Panc1 (cell line): ENCODE data around the gene PPFIA1. TPM values are rescaled to one million over a fixed set of nuclear protein-coding genes. Genes with fewer than 3 reads are reported as not detected.

ENCODE experiments used
- ATAC-seq: fragments of 200-7000 bp; cut with Tn5 transposase; 2 replicates; pipeline ENCODE4 v1.9.1; 2020; ENCODE audit warnings: mild to moderate bottlenecking, moderate library complexity
- BruUV-seq: library from RNA; stranded (reverse); fragments of 400-500 nt; replicated peaks from 2 replicates; lab custom pipeline; 2021; lab: Mats Ljungman, UMichigan
- CTCF ChIA-PET: fragments of 300-600 bp; sonication (Branson Sonifier 250); formaldehyde crosslinking; loops from one replicate; lab custom pipeline; 2022; ENCODE audit warnings: antibody characterized with exemption; lab: Charles Lee
- POLR2A ChIA-PET: fragments of 300-600 bp; sonication (Branson Sonifier 250); formaldehyde crosslinking; loops from one replicate; lab custom pipeline; 2022; ENCODE audit warnings: antibody characterized with exemption; lab: Charles Lee
- DNase-seq: peaks from one replicate; pipeline ENCODE4 v3.0.0-alpha.2; 2010; ENCODE audit warnings: low read depth, low spot score
- H3K27ac ChIP-seq: 2 replicates; pipeline ENCODE4 v1.5.1; 2011; ENCODE audit warnings: mild to moderate bottlenecking, low read length, inconsistent platforms
- H3K27me3 ChIP-seq: fragments of 200-500 bp; sonication (Bioruptor generic); 2 replicates; pipeline ENCODE4 v1.6.0; 2014; ENCODE audit warnings: low read length, inconsistent platforms; ENCODE audit not compliant: control insufficient read depth, insufficient read depth
- H3K36me3 ChIP-seq: fragments of 200-500 bp; sonication (Bioruptor generic); 2 replicates; pipeline ENCODE4 v1.5.1; 2014; ENCODE audit warnings: inconsistent platforms, mild to moderate bottlenecking, low read length, moderate library complexity; ENCODE audit not compliant: control insufficient read depth, insufficient read depth
- H3K4me1 ChIP-seq: 2 replicates; pipeline ENCODE4 v1.5.1; 2011; ENCODE audit warnings: inconsistent platforms, mild to moderate bottlenecking, low read length, moderate library complexity; ENCODE audit not compliant: control insufficient read depth, insufficient read depth
- H3K4me3 ChIP-seq, 2 experiments: 2 replicates each; pipeline ENCODE4 v1.5.1; 2011 to 2012; ENCODE audit warnings: low read depth in 2 of 2, low read length in 2 of 2, mild to moderate bottlenecking in 2 of 2, inconsistent platforms in 1 of 2, moderate library complexity in 1 of 2
- H3K9me3 ChIP-seq: fragments of 200-500 bp; sonication (Bioruptor generic); 2 replicates; pipeline ENCODE4 v1.5.1; 2014; ENCODE audit warnings: low read depth, mild to moderate bottlenecking, inconsistent platforms, low read length, moderate library complexity; ENCODE audit not compliant: control insufficient read depth, insufficient read depth
- CTCF ChIP-seq: fragments of 450-650 bp; IDR thresholded peaks from 2 replicates; pipeline ENCODE4 v1.5.1; 2017; ENCODE audit warnings: mild to moderate bottlenecking
- POLR2AphosphoS5 ChIP-seq: IDR thresholded peaks from 2 replicates; pipeline ENCODE4 v1.6.1; 2012; ENCODE audit warnings: mild to moderate bottlenecking, low read depth, low read length, moderate library complexity
- SIN3A ChIP-seq: IDR thresholded peaks from 2 replicates; pipeline ENCODE4 v1.6.1; 2012; ENCODE audit warnings: low read depth, mild to moderate bottlenecking, low read length, moderate library complexity, borderline replicate concordance; ENCODE audit not compliant: insufficient read depth
- TCF7L2 ChIP-seq: IDR thresholded peaks from 2 replicates; pipeline ENCODE4 v1.6.1; 2011; ENCODE audit warnings: mild to moderate bottlenecking, low read depth, low read length, inconsistent platforms
- in situ Hi-C: cut with HindIII; loops from 2 replicates; pipeline ENCODE4 v1.10.0; 2016; ENCODE audit warnings: low sequenced_read_pairs, low pct_unique_long_range_greater_than_20kb
- intact Hi-C: fragments of 100-400 bp; cut with micrococcal nuclease; formaldehyde crosslinking; loops from one replicate; pipeline ENCODE4 v1.10.0; 2022; ENCODE audit not compliant: unreplicated experiment
- total RNA-seq: library from RNA; stranded (reverse); gene quantifications from one replicate; pipeline ENCODE4 v1.2.1, GENCODE V29; 2021; ENCODE audit not compliant: unreplicated experiment
- TF ChIP-seq, protein P1 (sequence below), 2 experiments: IDR thresholded peaks; 2 replicates each; pipeline ENCODE4 v1.6.1; 2011 to 2012; ENCODE audit warnings: low read depth in 2 of 2, control low read depth in 1 of 2, low read length in 1 of 2, mild to moderate bottlenecking in 1 of 2, moderate library complexity in 1 of 2; ENCODE audit not compliant: insufficient read depth in 1 of 2

PPFIA1 gene
- total RNA-seq, 1 experiment from 2014 or later = 101 TPM

DNA sequence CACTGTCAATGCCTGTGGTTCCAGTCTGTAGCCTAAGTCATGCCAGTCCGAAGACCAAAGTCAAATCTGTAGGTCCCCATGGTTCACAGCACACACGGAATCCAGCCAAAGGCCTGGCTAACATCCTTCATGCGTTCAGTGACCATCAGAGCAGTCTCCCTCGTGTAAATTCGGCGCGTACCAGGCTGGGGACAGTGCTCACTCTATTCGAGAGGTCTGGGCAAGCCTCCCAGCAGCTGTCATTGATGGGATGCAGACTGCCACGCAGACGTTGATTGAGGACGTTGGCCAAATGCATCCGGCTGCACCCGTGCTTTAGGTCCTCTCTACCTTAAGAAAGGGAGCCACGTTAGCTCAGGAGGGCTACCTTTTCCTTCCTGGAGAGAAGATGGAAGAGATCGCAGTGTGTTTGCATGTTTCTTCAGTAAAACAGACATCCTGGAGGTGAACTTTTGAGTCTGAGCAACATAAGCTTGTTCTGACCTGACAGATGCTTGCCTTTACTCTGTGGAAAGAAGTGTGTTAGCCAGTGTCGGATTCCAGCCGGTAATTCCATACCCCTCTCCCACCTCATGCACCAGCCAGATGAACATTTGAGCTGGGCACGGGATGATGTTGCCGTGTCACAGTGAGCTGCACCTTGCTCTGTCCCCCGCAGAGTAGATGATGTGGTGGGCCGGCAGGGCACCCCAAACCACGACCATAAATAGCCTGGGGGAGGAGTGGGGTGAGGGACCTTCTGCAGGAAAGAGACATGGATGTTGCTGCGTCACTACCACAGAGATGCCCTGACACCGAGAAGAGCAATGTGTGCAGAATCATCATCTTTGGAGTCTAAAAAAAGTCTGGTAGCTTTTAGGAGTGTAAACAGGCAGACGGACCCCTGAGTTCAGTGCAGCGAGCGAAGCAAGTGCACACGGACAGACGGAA, 140.1 kb downstream of the PPFIA1 start:
- ChIA-PET POLR2A (no interaction called here), CTCF (interaction anchor here (0.6 kb wide), 1 partner anchor 14 kb away, joined by 5 read pairs; no protein-coding TSS in a partner anchor)
- ATAC-seq (no peak), DNase-seq (no peak)
- H3K9me3 ChIP-seq = no peaks in the 10 kb centered on the region
- TF ChIP-seq POLR2AphosphoS5 (no peak), CTCF (no peak), TCF7L2 (no peak), SIN3A (no peak)
- TF ChIP-seq, protein P1, sequence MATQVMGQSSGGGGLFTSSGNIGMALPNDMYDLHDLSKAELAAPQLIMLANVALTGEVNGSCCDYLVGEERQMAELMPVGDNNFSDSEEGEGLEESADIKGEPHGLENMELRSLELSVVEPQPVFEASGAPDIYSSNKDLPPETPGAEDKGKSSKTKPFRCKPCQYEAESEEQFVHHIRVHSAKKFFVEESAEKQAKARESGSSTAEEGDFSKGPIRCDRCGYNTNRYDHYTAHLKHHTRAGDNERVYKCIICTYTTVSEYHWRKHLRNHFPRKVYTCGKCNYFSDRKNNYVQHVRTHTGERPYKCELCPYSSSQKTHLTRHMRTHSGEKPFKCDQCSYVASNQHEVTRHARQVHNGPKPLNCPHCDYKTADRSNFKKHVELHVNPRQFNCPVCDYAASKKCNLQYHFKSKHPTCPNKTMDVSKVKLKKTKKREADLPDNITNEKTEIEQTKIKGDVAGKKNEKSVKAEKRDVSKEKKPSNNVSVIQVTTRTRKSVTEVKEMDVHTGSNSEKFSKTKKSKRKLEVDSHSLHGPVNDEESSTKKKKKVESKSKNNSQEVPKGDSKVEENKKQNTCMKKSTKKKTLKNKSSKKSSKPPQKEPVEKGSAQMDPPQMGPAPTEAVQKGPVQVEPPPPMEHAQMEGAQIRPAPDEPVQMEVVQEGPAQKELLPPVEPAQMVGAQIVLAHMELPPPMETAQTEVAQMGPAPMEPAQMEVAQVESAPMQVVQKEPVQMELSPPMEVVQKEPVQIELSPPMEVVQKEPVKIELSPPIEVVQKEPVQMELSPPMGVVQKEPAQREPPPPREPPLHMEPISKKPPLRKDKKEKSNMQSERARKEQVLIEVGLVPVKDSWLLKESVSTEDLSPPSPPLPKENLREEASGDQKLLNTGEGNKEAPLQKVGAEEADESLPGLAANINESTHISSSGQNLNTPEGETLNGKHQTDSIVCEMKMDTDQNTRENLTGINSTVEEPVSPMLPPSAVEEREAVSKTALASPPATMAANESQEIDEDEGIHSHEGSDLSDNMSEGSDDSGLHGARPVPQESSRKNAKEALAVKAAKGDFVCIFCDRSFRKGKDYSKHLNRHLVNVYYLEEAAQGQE (IDR thresholded peaks at IDR 0.05; ENCODE audit: insufficient read depth in 1 of 2, low read depth in 2 of 2, low read length in 1 of 2) = no peak
- in situ Hi-C loops = no loop called here
- no TSS peak for BruUV-seq
- H3K4me3 ChIP-seq = no peak overlapping the region
- no peaks in the 10 kb centered on the region for H3K27me3 ChIP-seq
- H3K4me1 ChIP-seq = no peaks in the 10 kb centered on the region
- intact Hi-C loops = no loop called here
- H3K27ac ChIP-seq = no peak overlapping the region
- H3K36me3 ChIP-seq = peaks cover 60% of the 10 kb centered on the region

- in situ Hi-C loops = no loop called here
- POLR2A ChIA-PET = no interaction called here
These were observed 141.4 kb downstream of the PPFIA1 start for GRCh38 chr11:70411713-70412452.

More at GRCh38 chr11:70411713-70412452, 141.4 kb downstream of the PPFIA1 start:
- no peaks in the 10 kb centered on the region for H3K4me1 ChIP-seq
- TF ChIP-seq SIN3A (no peak), TCF7L2 (no peak), CTCF (no peak), POLR2AphosphoS5 (no peak)
- TF ChIP-seq, protein P1 (IDR thresholded peaks at IDR 0.05; ENCODE audit: insufficient read depth in 1 of 2, low read depth in 2 of 2, low read length in 1 of 2) = no peak
- intact Hi-C loops = no loop called here
- ATAC-seq (no peak), DNase-seq (no peak)
- no peak overlapping the region for H3K4me3 ChIP-seq
- CTCF ChIA-PET = no interaction called here
- BruUV-seq = no TSS peak
- no peaks in the 10 kb centered on the region for H3K27me3 ChIP-seq
- H3K9me3 ChIP-seq = no peaks in the 10 kb centered on the region
- H3K36me3 ChIP-seq = peaks cover 54% of the 10 kb centered on the region
- H3K27ac ChIP-seq = no peak overlapping the region
